ENCODE results near the gene MACROD1.

Gene MACROD1

DNA sequence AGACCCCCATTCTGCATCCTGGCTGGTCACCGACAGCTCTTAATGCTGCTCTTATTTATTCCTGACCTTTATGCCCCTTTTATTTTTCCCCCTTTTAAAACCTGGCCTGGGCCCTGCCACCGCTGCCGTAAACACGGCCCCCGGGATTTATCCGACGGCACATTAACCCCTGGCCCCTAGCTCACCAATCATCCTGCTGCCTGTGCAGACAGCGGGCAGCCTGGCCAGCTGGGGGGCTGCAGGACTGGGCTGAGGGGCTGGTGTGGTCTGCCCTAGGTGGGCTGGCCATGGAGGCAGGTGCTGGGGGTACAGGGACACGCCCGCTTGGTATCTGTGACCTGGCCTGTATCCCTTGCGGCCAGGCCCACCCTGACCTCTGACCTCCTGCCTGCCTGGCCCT, 151.6 kb downstream of the MACROD1 start:
- no peak for DNase-seq (ENCODE audit: low read depth, low spot score)

GRCh38 chr11:64013141-64013896, 152.6 kb downstream of the MACROD1 start:
- no peak overlapping the region for H3K4me3 ChIP-seq (ENCODE audit: low read length)
- no peak for DNase-seq (ENCODE audit: low read depth, low spot score)

More for the DNA sequence above, 151.6 kb downstream of the MACROD1 start:
- no peak overlapping the region for H3K4me3 ChIP-seq (ENCODE audit: low read length)

DNA sequence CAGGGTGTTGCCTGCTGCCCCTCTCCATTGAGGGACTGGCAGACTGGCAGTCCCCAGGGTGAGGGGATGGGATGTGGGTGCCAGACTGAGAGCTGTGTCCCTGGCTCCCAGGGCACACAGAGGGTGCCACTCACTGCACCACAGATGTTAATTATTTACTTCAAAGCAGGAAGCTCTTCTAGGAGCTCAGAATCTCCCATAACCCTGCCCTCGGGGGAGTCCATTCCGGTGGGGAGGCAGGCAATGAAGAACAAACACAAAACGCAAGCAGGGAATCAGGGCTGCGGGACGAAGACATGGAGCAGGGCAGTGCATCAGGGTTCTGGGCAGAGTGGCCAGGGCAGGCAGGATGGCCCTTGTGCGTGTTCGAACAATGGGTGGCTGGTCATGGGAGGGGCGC, 154.5 kb downstream of the MACROD1 start:
- DNase-seq (ENCODE audit: low read depth, low spot score) = no peak
- H3K4me3 ChIP-seq (ENCODE audit: low read length) = no peak overlapping the region

GRCh38 chr11:64010783-64011182, 155.1 kb downstream of the MACROD1 start:
- no peak for DNase-seq (ENCODE audit: low read depth, low spot score)
- no peak overlapping the region for H3K4me3 ChIP-seq (ENCODE audit: low read length)

DNA sequence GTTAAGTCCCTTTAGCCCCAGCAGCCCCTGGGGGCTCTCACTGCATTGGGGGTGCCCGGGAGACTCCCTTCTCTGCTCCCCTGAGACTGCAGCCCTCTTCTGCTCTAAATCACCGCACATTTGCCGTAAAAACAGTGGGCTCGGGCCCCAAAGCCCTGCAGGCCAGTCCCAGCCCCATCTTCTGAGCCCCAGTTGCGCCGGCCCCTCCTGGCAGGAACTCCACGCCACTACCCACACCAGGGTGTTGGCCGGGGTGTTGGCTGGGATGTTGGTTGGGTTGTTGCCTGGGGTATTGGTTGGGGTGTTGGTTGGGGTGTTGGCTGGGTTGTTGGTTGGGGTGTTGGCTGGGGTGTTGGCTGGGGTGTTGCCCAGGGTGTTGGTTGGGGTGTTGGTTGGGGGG, 156.2 kb downstream of the MACROD1 start:
- no peak for DNase-seq (ENCODE audit: low read depth, low spot score)
- H3K4me3 ChIP-seq (ENCODE audit: low read length) = no peak overlapping the region

DNA sequence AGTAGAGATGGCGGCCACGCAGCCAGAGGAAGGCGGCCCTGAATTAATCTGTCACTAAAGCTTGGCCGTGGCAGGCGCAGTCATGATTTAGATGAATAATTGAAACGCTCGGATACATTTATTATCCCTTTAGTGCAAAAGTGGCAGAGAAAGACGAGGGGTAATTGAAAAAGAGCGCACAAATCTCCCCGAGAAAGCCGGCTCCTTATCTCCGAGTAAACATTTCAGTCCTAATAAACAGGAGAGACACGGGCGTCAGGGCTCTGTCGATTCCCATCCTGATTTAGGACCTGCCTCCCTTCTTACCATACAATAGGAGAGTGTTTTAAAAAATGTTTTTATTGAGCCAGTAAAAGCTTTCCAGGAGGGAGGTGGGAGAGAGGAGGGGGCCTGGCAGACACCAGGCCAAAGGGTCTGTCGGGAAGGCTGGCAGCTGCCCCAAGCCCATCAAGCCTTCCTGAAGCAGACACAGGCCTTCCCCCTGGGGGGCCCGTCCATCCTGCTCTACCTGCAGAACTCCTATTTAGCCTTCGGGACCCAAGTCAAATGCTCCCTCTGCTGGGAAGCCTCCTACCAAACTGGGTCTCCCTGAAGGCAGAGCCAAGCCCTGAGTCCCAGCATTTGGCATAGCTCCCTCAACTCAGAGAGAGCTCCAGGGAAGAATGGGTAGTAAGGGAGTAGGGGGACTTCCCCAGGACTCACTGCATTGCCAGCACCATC, 156.8 kb downstream of the MACROD1 start:
- no peak overlapping the region for H3K4me3 ChIP-seq (ENCODE audit: low read length)
- no peak for DNase-seq (ENCODE audit: low read depth, low spot score)

DNA sequence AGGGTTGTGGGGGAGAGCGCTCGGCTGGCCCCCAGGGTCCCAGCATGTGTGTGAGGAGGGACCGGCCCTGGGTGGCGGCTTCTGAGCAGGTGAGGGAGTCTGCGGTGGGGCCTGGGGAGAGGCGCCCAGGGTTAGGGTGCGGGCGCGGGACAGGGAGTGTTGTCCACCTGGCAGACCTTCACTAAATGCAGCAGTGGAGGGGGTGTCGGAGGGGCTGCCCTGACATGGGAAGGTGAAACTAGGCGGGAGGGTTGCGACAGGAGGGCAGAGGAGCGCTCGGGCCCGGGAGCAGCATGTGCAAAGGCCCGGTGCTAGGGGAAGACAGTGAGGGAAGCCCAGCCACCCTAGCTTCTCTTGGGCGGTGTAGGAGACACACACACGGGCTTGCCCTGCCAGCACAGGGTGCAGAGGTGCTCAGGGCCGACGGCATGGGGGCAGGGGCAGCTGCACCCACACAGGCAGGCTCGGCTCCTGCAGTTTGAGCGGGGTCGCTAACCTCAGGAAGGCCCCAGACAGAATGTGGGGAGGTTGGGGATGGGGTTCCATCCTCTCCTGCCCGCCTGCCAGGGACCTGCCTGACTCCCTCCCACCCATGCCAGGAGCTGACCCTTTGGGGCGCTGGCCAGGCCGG, 157.5 kb downstream of the MACROD1 start:
- no peak overlapping the region for H3K4me3 ChIP-seq (ENCODE audit: low read length)
- DNase-seq (ENCODE audit: low read depth, low spot score) = no peak

- H3K4me3 ChIP-seq (ENCODE audit: low read length) = no peak overlapping the region
- DNase-seq (ENCODE audit: low read depth, low spot score) = no peak
Measured at GRCh38 chr11:64007629-64008282, 158.2 kb downstream of the MACROD1 start.

DNA sequence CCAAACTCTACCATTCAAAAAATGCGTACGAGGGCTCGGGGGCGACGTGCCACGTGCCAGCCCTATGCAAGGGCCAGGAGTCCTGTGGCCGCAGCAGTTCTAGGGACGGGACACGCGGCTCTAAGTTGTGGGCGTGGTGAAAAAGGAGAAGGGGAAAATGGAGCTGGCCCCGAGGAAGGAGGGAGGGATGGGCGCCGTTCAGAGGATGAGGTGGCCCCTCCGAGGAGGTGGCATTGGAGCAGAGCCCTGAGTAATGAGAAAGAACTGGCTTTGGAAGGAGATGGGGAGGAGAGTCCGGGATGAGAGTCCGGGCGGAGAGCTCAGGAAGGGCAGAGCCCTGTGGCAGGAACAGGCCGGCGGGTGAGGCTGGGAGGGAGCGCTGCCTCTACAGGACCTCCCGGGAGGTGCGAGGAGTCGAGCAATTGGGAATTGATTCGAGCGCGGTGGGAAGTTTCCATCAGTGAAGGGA, 158.7 kb downstream of the MACROD1 start:
- DNase-seq (ENCODE audit: low read depth, low spot score) = no peak
- H3K4me3 ChIP-seq (ENCODE audit: low read length) = no peak overlapping the region

DNA sequence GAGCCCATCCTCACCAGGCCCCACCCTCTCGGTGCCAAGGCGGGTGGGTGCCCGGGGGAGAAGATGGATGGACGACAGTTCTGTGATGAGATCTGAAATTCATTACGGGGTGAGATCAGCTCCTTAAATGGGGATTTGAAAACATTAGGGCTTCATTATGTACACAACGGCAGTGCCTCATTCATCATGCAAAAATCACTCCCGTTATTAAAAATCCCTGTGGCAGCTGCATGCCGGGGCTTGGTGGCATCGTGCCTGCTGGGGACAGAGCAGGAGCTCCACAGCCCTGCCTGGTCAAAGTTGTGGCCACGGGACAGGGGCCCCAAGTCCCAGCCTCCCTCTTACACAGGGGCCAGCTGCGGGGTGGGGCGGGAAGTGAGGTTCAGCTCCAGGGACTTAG, 159.5 kb downstream of the MACROD1 start:
- H3K4me3 ChIP-seq (ENCODE audit: low read length) = no peak overlapping the region
- no peak for DNase-seq (ENCODE audit: low read depth, low spot score)

DNA sequence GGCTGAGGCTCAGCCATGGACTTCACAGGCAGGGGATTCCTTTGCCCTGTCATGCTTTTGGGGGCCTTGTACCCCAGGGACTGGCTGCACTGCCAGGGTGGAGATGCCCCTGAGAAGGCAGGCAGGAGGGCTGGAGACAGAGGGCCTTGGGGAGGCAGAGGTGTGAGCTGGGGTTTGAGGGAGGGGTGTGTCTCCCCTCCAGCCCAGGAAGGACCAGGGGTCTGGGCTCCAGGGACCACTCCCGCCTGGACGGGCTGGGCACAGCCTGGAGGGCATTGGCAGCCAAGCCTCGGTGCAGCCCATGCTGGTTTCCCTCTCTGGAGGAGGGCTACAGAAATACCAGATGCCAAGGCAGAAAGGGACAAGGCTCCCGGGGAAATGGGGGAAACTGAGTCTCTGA, 160.2 kb downstream of the MACROD1 start:
- DNase-seq (ENCODE audit: low read depth, low spot score) = no peak
- no peak overlapping the region for H3K4me3 ChIP-seq (ENCODE audit: low read length)

- DNase-seq (ENCODE audit: low read depth, low spot score) = no peak
- H3K4me3 ChIP-seq (ENCODE audit: low read length) = no peak overlapping the region
Measured at GRCh38 chr11:64004590-64004984, 161.3 kb downstream of the MACROD1 start.

DNA sequence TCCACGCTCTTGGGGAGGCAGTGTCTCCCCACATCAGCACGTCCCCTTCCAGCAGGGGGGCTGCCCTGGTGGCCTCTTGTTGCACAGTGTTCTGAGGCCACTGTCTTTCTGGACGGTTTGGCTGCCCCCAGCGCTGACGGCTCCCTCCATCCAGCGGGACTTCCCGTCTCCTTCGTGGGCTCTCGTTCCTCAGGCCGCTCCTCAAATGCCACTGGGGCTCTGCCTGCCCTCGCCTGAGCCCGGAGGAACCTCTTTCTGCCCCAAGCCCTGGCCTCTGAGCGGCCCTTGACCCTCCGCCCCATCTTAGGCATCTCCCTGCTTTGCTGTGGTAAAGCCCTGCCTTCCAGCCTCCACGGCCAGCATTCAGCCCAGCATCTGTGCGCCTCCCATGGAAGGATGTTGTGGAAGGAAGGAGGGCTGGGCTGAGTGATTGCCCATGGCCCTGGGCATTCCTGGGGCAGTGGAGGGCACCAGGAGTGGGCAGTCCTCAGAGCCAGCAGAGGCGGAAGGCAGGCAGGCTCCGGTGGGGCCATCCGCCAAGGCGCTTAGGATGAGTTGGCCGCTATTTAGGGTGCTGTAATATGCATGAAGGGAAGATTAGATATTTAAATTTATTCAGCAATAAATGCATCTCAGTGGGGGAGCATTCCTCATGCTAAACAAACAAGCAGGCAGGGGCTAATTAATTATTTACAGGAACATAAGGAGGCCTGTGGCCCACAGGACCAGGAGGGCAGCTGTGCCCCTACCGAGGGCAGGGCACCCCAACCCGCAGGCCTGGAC, 161.9 kb downstream of the MACROD1 start:
- no peak for DNase-seq (ENCODE audit: low read depth, low spot score)
- H3K4me3 ChIP-seq (ENCODE audit: low read length) = no peak overlapping the region

DNA sequence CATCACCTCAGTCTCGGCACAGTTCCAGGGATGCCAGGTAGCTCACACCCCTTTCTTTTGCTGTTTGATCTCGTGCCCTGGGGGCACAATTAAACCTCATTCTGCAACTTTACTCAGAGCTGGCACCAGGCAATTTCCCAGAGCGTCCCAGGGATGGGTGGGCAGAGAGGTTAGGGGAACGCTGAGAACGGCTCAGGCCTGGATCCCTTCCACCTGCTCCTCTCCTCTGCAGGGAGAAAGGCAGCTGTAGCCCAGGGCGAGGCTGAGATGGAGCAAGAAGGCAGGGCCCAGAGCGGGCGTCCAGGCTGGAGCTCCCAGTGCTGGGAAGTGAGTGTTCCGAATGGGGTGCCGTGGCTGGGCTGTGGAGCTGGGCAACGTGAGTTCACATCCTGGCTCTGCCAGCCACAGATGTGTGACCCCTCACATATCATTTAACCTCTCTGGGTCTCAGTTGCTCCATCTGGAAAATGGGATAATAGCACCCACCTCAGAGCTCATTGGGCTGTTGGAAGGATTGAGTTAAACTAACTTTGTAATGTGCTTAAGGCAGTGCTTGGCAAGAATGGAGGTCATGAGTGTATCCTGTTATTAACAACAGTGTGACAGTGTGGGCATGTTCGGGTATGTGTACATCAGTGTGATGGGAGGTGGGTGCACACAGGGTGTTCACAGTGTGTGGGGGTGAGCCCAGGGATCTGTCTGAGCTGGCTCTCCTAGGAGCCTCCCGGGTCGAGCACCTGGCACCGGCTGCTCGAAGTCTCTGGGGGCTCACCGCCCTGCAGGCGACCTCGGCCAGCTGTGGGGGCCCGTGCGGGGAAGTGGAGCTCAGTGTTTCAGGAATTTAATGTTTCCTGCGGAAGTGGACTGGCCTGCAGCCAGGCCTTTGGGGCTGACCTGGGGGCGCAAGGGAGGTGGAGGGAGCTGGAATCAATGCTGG, 164.2 kb downstream of the MACROD1 start:
- DNase-seq (ENCODE audit: low read depth, low spot score) = no peak
- H3K4me3 ChIP-seq (ENCODE audit: low read length) = no peak overlapping the region

DNA sequence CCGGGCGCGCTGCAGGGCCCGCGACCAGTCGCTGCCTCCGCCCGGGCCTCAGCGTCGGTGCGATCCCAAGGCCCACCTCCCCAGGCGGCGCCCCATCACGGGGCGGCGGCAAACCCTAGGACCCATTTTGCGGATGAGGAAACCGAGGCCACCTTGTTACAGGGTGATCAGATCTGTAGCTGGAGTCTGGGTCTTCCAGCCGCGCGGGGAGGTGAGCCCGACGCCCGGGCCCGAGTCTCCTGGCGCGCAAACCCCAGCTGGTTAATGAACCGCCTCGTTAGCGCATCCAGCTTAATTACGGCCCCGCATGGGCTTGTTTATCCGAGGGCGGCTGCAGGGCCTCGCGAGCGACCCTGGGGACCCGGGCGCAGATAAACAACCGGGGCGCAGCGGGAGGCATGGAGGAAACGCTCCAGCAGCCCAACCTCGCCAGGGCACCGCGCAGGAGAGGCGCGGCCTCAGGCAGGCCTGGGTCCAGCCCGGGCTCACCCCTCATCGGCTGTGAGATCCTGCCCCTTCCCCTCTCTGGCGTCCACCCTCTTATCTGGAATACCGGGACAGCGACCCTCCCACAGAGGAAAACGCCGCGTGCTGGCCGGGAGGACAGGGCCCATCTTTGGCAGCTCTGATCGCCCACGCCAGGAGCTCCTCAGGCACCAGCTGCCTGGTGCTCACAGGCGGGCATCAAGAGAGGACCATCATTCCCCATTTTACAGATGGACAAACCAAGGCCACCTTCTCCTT, 165.0 kb downstream of the MACROD1 start:
- H3K4me3 ChIP-seq (ENCODE audit: low read length) = no peak overlapping the region
- DNase-seq (ENCODE audit: low read depth, low spot score) = no peak

- DNase-seq (ENCODE audit: low read depth, low spot score) = no peak
- H3K4me3 ChIP-seq (ENCODE audit: low read length) = no peak overlapping the region
Measured at GRCh38 chr11:64000026-64000739, 165.7 kb downstream of the MACROD1 start.
